ENCODE data around the gene TH. TPM values are rescaled to one million over a fixed set of nuclear protein-coding genes. Genes with fewer than 3 reads are reported as not detected.
A peak's percentile ranks its signal among the peaks of the same experiment; 100 is the strongest.

TH gene
- total and polyA plus RNA-seq, 2 donors (not counting 1 experiment from before 2014, with no cell fraction given), result not detected

DNA sequence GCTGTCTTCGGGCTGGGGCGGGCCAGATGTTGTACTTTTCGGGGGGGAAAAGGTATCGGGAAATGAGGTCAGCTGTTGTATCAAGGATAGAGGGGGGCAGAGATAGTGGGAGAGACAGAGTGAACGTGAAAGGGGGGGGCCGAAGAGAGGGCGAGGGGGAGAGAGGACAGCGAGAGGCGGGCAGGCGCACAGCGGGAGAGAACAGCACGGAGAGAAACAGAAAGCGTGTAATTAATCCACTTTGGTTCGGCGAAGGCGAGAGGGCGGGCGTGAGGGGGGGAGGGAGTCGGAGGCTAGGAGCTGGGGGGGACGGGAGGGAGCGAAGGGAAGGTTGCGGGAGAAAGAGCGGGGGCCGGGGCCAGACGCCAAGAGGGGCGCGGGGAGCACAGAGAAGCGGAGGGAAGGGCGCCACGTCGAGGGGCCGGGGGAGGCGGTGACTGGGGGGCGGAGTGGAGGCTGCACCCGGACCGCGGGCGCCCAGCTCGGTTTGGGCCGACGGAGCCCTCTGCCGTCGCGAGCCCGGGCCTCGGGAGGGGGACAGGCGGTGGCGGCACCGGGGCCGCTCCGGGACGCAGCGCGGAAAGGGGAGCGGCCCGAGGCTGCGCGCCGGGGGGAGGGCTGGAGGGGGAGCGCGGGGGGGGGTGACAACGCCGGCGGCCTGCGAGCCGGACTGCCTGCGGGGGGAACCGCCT, 33.0 kb downstream of the TH start:
- ATAC-seq (ENCODE audit: low read depth), result peak; percentile 28
- peaks cover 43% of the 10 kb centered on the region for H3K27me3 Mint-ChIP-seq
- DNase-seq, result peak; percentile 48
- H3K79me2 ChIP-seq (ENCODE audit: control insufficient read depth, insufficient read depth, low read length), result no peaks in the 10 kb centered on the region
- WGBS (ENCODE audit: insufficient coverage), result 3% methylated on average over 58 of the region's 68 CpGs
- H2AFZ ChIP-seq (ENCODE audit: insufficient read depth, low read depth, low read length, poor library complexity, severe bottlenecking), result peak overlapping the region; percentile 46
- H3K4me2 ChIP-seq (replicated peaks; ENCODE audit: low read depth, low read length, poor library complexity, severe bottlenecking), result peak overlapping the region; percentile 82
- H3K9me3 Mint-ChIP-seq (ENCODE audit: insufficient read depth), result no peaks in the 10 kb centered on the region
- peaks cover 15 to 25% of the 10 kb centered on the region in 2 donors for H3K4me1 ChIP-seq (ENCODE audit: control insufficient read depth in 2 of 2, insufficient read depth in 2 of 2, low read length in 2 of 2)
- H4K20me1 ChIP-seq (ENCODE audit: control insufficient read depth, insufficient read depth, low read length, poor library complexity, severe bottlenecking), result no peaks in the 10 kb centered on the region
- TF ChIP-seq EZH2 (IDR thresholded peaks at IDR 0.05; ENCODE audit: borderline replicate concordance, insufficient read depth, low read depth, low read length, poor library complexity, severe bottlenecking), result no peak
- no peak for TF ChIP-seq CTCF (IDR thresholded peaks at IDR 0.05)
- H3K9me3 ChIP-seq (ENCODE audit: control extremely low read depth in 1 of 3, control insufficient read depth in 2 of 3, insufficient read depth in 1 of 3, low read length in 2 of 3), result peaks cover 0 to 6% (median 0%) of the 10 kb centered on the region in 3 donors
- no peak overlapping the region for H3K27ac ChIP-seq (ENCODE audit: low read length in 2 of 2)
- peak overlapping the region in 3 of 5 experiments; percentile 15 to 43 (median 42) for H3K4me3 ChIP-seq (ENCODE audit: control extremely low read depth in 1 of 5, extremely low read depth in 1 of 5, insufficient read depth in 1 of 5, low read depth in 2 of 5, low read length in 4 of 5)
- H3K36me3 ChIP-seq (replicated peaks in 1 of 2; ENCODE audit: control extremely low read depth in 1 of 2, control insufficient read depth in 1 of 2, extremely low read depth in 1 of 2, insufficient read depth in 2 of 2, low read length in 1 of 2), result no peaks in the 10 kb centered on the region
- H3K9ac ChIP-seq (ENCODE audit: low read length), result peak overlapping the region; percentile 42
- intact Hi-C loops (cut with micrococcal nuclease), result no loop called here
- peaks cover 21% of the 10 kb centered on the region for H3K4me1 Mint-ChIP-seq
- ChIA-PET CTCF (interaction anchor here (0.6 kb wide), 1 partner anchor 518 kb away, joined by 3 read pairs; no protein-coding TSS in a partner anchor), POLR2A (no interaction called here)
- H3K4me3 Mint-ChIP-seq, result peak overlapping the region; percentile 83
- H3K27ac Mint-ChIP-seq, result no peak overlapping the region
- peaks cover 0 to 70% (median 35%) of the 10 kb centered on the region in 4 experiments for H3K27me3 ChIP-seq (replicated peaks in 1 of 4; ENCODE audit: control extremely low read depth in 1 of 4, control insufficient read depth in 3 of 4, insufficient read depth in 4 of 4, low read length in 3 of 4)

- DNase-seq, result peak; percentile 34
- Histone ChIP-seq H3K4me2 (replicated peaks; ENCODE audit: low read depth, low read length, poor library complexity, severe bottlenecking) (peak overlapping the region; percentile 82), H3K4me3 (ENCODE audit: control extremely low read depth in 1 of 5, extremely low read depth in 1 of 5, insufficient read depth in 1 of 5, low read depth in 2 of 5, low read length in 4 of 5) (peak overlapping the region in 3 of 5 experiments; percentile 15 to 43 (median 42)), H3K4me1 (ENCODE audit: control insufficient read depth in 2 of 2, insufficient read depth in 2 of 2, low read length in 2 of 2) (peaks cover 15 to 23% of the 10 kb centered on the region in 2 donors), H3K27me3 (replicated peaks in 1 of 4; ENCODE audit: control extremely low read depth in 1 of 4, control insufficient read depth in 3 of 4, insufficient read depth in 4 of 4, low read length in 3 of 4) (peaks cover 0 to 70% (median 34%) of the 10 kb centered on the region in 4 experiments), H2AFZ (ENCODE audit: insufficient read depth, low read depth, low read length, poor library complexity, severe bottlenecking) (peak overlapping the region; percentile 46), H3K9ac (ENCODE audit: low read length) (peak overlapping the region; percentile 42), H3K79me2 (ENCODE audit: control insufficient read depth, insufficient read depth, low read length) (no peaks in the 10 kb centered on the region), H3K9me3 (ENCODE audit: control extremely low read depth in 1 of 3, control insufficient read depth in 2 of 3, insufficient read depth in 1 of 3, low read length in 2 of 3) (peaks cover 0 to 6% (median 0%) of the 10 kb centered on the region in 3 donors), H4K20me1 (ENCODE audit: control insufficient read depth, insufficient read depth, low read length, poor library complexity, severe bottlenecking) (no peaks in the 10 kb centered on the region), H3K36me3 (replicated peaks in 1 of 2; ENCODE audit: control extremely low read depth in 1 of 2, control insufficient read depth in 1 of 2, extremely low read depth in 1 of 2, insufficient read depth in 2 of 2, low read length in 1 of 2) (no peaks in the 10 kb centered on the region), H3K27ac (ENCODE audit: low read length in 2 of 2) (no peak overlapping the region)
- POLR2A ChIA-PET, result no interaction called here
- Mint-ChIP-seq H3K27me3 (peaks cover 43% of the 10 kb centered on the region), H3K4me3 (peak overlapping the region; percentile 83), H3K27ac (no peak overlapping the region), H3K9me3 (ENCODE audit: insufficient read depth) (no peaks in the 10 kb centered on the region), H3K4me1 (peaks cover 18% of the 10 kb centered on the region)
- CTCF ChIA-PET, result no interaction called here
- no peak for ATAC-seq (ENCODE audit: low read depth)
- TF ChIP-seq CTCF (IDR thresholded peaks at IDR 0.05) (no peak), EZH2 (IDR thresholded peaks at IDR 0.05; ENCODE audit: borderline replicate concordance, insufficient read depth, low read depth, low read length, poor library complexity, severe bottlenecking) (no peak)
- WGBS (ENCODE audit: insufficient coverage), result 1% methylated on average over 33 of the region's 44 CpGs
- intact Hi-C loops (cut with micrococcal nuclease), result no loop called here
These were observed 33.6 kb downstream of the TH start for GRCh38 chr11:2138068-2138430.
